ENCODE measurements around the gene DHX30. TPM values are rescaled to one million over a fixed set of nuclear protein-coding genes. Genes with fewer than 3 reads are reported as not detected.
A peak's percentile ranks its signal among the peaks of the same experiment; 100 is the strongest.

Gene DHX30
- total RNA-seq, 2 experiments from 2014 or later: 96.6 to 102 TPM

DNA sequence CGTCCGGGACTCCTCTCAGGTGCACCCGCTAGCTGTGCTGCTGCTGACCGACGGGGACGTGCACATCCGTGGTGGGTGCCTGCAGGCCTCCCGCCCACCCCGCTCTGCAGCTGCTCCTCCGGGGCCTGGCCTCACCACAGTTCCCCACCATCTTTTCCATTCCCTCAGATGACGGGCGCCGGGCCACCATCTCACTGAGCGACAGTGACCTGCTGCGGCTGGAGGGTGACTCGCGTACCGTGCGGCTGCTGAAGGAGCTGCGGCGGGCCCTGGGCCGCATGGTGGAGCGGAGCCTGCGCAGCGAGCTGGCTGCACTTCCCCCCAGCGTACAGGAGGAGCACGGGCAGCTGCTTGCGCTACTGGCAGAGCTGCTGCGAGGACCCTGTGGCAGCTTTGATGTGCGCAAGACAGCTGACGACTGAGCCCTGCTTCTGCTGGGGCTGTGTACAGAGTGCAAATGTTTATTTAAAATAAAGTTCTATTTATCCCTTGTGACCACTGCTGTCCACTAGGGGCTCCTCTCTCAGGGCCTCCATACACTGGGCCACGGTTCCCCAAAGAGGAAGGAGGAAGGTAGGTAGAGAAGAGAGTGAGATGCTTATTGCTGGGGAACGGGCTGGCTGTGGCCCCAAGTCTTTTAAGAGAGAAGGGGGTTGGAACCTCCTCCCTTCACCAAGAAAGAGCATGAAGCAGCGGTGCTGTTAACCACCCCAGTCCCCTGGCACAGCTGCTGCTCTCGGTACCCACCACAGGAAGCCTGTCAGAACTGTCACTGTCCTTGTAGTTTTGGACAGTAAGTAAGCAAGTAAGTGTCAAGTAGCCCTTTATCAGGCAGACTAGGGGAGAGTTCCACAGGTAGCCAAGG is 47.0 kb downstream of the DHX30 start:
- CTCF ChIA-PET (ENCODE audit: unreplicated experiment): no interaction called here
- no peaks in the 10 kb centered on the region for H3K9me2 ChIP-seq (ENCODE audit: insufficient read depth, low read length)
- no peak overlapping the region for H3K4me2 ChIP-seq (ENCODE audit: low read length)
- no peak overlapping the region for H3K27ac ChIP-seq (ENCODE audit: low read depth, low read length, poor library complexity, severe bottlenecking)
- no peaks in the 10 kb centered on the region for H3K4me1 ChIP-seq (ENCODE audit: insufficient read depth, low read length, poor library complexity, severe bottlenecking)
- peaks cover 70% of the 10 kb centered on the region for H3K36me3 ChIP-seq (ENCODE audit: insufficient read depth, low read length)
- no peaks in the 10 kb centered on the region for H3K79me2 ChIP-seq (ENCODE audit: insufficient read depth, low read depth, low read length)
- no TSS peak for BruUV-seq (replicated peaks)
- no peak overlapping the region for H2AFZ ChIP-seq (ENCODE audit: low read length)
- TF ChIP-seq EZH2phosphoT487 (IDR thresholded peaks at IDR 0.05; ENCODE audit: borderline replicate concordance, low read depth, low read length): no peak
- TF ChIP-seq, protein P1, sequence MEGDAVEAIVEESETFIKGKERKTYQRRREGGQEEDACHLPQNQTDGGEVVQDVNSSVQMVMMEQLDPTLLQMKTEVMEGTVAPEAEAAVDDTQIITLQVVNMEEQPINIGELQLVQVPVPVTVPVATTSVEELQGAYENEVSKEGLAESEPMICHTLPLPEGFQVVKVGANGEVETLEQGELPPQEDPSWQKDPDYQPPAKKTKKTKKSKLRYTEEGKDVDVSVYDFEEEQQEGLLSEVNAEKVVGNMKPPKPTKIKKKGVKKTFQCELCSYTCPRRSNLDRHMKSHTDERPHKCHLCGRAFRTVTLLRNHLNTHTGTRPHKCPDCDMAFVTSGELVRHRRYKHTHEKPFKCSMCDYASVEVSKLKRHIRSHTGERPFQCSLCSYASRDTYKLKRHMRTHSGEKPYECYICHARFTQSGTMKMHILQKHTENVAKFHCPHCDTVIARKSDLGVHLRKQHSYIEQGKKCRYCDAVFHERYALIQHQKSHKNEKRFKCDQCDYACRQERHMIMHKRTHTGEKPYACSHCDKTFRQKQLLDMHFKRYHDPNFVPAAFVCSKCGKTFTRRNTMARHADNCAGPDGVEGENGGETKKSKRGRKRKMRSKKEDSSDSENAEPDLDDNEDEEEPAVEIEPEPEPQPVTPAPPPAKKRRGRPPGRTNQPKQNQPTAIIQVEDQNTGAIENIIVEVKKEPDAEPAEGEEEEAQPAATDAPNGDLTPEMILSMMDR (conservative IDR thresholded peaks at IDR 0.05; ENCODE audit: low read length): peak; percentile 54
- peak; percentile 14 for DNase-seq (ENCODE audit: low spot score)
- H4K20me1 ChIP-seq (ENCODE audit: insufficient read depth, low read length): no peaks in the 10 kb centered on the region
- no peak overlapping the region for H3K4me3 ChIP-seq (ENCODE audit: low read depth, low read length, poor library complexity, severe bottlenecking)
- no peaks in the 10 kb centered on the region for H3K9me3 ChIP-seq (ENCODE audit: low read length)
- intact Hi-C loops (cut with micrococcal nuclease; ENCODE audit: unreplicated experiment): loop anchor here (5.0 kb wide), 1 partner anchor 142 kb away; no protein-coding TSS in a partner anchor
- POLR2A ChIA-PET: no interaction called here

DNA sequence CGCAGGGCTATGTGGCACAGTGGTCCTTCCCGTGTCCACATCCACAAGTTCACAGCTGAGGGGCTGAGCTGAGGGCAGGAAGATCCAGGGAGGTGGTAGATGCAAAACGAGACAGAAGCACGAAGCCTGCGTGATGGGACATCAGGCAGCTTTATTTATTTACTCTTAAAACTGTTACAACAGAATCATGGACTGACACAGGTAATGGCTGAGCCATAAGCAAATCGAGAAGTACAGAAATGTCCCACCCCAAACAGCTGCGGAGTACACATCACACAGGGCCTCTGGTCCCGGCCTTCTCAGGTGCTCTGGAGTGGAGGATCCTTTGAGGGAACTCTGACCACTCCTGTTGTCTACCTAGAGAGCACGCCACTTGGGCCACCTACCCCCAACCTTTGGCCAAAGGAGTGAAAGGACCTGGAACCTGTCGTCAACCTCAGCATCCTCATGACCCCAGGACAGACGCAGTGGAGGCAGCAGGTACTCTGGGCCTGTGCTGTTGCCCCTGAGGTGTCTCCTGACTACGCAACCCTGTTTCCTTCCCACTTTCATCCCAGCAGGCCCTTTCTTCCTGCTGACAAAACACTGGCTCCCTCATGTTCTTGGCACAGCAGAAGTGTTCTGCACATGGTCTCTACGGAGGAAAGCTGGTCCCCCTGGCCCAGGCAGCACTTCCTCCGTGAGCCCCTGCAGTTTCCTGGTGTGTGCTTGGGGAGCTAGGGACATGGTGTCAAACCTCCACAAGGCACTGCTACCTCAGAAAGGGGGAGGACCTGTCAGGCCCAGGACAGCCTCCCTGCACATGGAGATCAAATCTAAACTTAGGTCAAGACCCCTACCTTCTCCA is 47.8 kb downstream of the DHX30 start:
- POLR2A ChIA-PET: no interaction called here
- Histone ChIP-seq H3K9me2 (ENCODE audit: insufficient read depth, low read length) (no peaks in the 10 kb centered on the region), H4K20me1 (ENCODE audit: insufficient read depth, low read length) (no peaks in the 10 kb centered on the region), H3K4me1 (ENCODE audit: insufficient read depth, low read length, poor library complexity, severe bottlenecking) (no peaks in the 10 kb centered on the region), H3K79me2 (ENCODE audit: insufficient read depth, low read depth, low read length) (no peaks in the 10 kb centered on the region), H3K9me3 (ENCODE audit: low read length) (no peaks in the 10 kb centered on the region), H3K27ac (ENCODE audit: low read depth, low read length, poor library complexity, severe bottlenecking) (no peak overlapping the region), H3K4me3 (ENCODE audit: low read depth, low read length, poor library complexity, severe bottlenecking) (no peak overlapping the region), H3K36me3 (ENCODE audit: insufficient read depth, low read length) (peaks cover 62% of the 10 kb centered on the region), H2AFZ (ENCODE audit: low read length) (no peak overlapping the region), H3K4me2 (ENCODE audit: low read length) (no peak overlapping the region)
- no peak for TF ChIP-seq EZH2phosphoT487 (IDR thresholded peaks at IDR 0.05; ENCODE audit: borderline replicate concordance, low read depth, low read length)
- TF ChIP-seq, protein P1 (conservative IDR thresholded peaks at IDR 0.05; ENCODE audit: low read length): no peak
- CTCF ChIA-PET (ENCODE audit: unreplicated experiment): no interaction called here
- no peak for DNase-seq (ENCODE audit: low spot score)
- BruUV-seq (replicated peaks): no TSS peak
- intact Hi-C loops (cut with micrococcal nuclease; ENCODE audit: unreplicated experiment): loop anchor here (5.0 kb wide), 1 partner anchor 142 kb away; no protein-coding TSS in a partner anchor
